ENCODE data around the gene NCR3LG1. TPM values are rescaled to one million over a fixed set of nuclear protein-coding genes. Genes with fewer than 3 reads are reported as not detected.

NCR3LG1 gene
- total RNA-seq, 1 experiment from 2014 or later: 14.2 TPM

GRCh38 chr11:17413414-17414316, 62.1 kb downstream of the NCR3LG1 start:
- no peak overlapping the region for H3K27ac Mint-ChIP-seq (ENCODE audit: low read depth, unreplicated experiment)
- intact Hi-C loops (cut with micrococcal nuclease): no loop called here
- POLR2A ChIA-PET: no interaction called here

GRCh38 chr11:17414317-17414737, 62.7 kb downstream of the NCR3LG1 start:
- Mint-ChIP-seq H3K9me3 (ENCODE audit: unreplicated experiment) (no peaks in the 10 kb centered on the region), H3K4me1 (ENCODE audit: insufficient read depth, unreplicated experiment) (no peaks in the 10 kb centered on the region), H3K36me3 (ENCODE audit: insufficient read depth, unreplicated experiment) (no peaks in the 10 kb centered on the region), H3K27me3 (ENCODE audit: insufficient read depth, unreplicated experiment) (peaks cover 59% of the 10 kb centered on the region), H3K4me3 (ENCODE audit: unreplicated experiment) (no peak overlapping the region), H3K27ac (ENCODE audit: low read depth, unreplicated experiment) (no peak overlapping the region)
- DNase-seq (ENCODE audit: unreplicated experiment): no peak
- CTCF ChIA-PET: interaction anchor here (0.5 to 1.4 kb wide), 2 partner anchors 30 to 418 kb away, joined by 3 to 6 read pairs; no protein-coding TSS in a partner anchor
- no TSS peak for BruUV-seq (replicated peaks)
- intact Hi-C loops (cut with micrococcal nuclease): no loop called here
- POLR2A ChIA-PET: no interaction called here
- TF ChIP-seq, protein P1, sequence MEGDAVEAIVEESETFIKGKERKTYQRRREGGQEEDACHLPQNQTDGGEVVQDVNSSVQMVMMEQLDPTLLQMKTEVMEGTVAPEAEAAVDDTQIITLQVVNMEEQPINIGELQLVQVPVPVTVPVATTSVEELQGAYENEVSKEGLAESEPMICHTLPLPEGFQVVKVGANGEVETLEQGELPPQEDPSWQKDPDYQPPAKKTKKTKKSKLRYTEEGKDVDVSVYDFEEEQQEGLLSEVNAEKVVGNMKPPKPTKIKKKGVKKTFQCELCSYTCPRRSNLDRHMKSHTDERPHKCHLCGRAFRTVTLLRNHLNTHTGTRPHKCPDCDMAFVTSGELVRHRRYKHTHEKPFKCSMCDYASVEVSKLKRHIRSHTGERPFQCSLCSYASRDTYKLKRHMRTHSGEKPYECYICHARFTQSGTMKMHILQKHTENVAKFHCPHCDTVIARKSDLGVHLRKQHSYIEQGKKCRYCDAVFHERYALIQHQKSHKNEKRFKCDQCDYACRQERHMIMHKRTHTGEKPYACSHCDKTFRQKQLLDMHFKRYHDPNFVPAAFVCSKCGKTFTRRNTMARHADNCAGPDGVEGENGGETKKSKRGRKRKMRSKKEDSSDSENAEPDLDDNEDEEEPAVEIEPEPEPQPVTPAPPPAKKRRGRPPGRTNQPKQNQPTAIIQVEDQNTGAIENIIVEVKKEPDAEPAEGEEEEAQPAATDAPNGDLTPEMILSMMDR (IDR thresholded peaks at IDR 0.05; ENCODE audit: unreplicated experiment): no peak

More at GRCh38 chr11:17413414-17414316, 62.1 kb downstream of the NCR3LG1 start:
- H3K4me3 Mint-ChIP-seq (ENCODE audit: unreplicated experiment): no peak overlapping the region
- no TSS peak for BruUV-seq (replicated peaks)
- H3K36me3 Mint-ChIP-seq (ENCODE audit: insufficient read depth, unreplicated experiment): no peaks in the 10 kb centered on the region
- DNase-seq (ENCODE audit: unreplicated experiment): no peak
- CTCF ChIA-PET: interaction anchor here (0.9 to 1.4 kb wide), 2 partner anchors 30 to 91 kb away, joined by 3 to 6 read pairs; no protein-coding TSS in a partner anchor
- no peaks in the 10 kb centered on the region for H3K4me1 Mint-ChIP-seq (ENCODE audit: insufficient read depth, unreplicated experiment)
- H3K27me3 Mint-ChIP-seq (ENCODE audit: insufficient read depth, unreplicated experiment): peaks cover 53% of the 10 kb centered on the region
- no peaks in the 10 kb centered on the region for H3K9me3 Mint-ChIP-seq (ENCODE audit: unreplicated experiment)
- TF ChIP-seq, protein P1 (IDR thresholded peaks at IDR 0.05; ENCODE audit: unreplicated experiment): no peak

DNA sequence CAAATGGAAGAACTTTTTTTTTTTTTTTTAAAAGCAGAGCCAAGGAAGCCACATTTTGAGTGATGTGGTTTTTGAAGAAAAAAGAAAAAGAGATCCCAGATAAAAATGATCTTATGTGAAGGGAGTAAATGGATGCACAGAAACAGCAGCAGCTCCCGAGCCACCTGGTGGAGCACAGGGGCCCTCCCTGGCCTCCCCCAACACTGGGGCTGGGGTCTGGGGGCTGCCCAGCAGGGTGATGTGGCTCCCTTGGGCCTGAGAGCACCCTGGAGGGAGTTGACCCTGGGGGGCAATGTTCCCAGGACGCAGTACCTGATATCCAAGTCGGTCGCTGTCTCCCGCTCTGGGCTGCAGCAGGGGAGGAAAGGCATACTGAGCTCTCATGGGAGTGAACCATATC, 63.4 kb downstream of the NCR3LG1 start:
- intact Hi-C loops (cut with micrococcal nuclease): no loop called here
- H3K27me3 Mint-ChIP-seq (ENCODE audit: insufficient read depth, unreplicated experiment): peaks cover 66% of the 10 kb centered on the region

GRCh38 chr11:17415523-17416104, 64.0 kb downstream of the NCR3LG1 start:
- H3K9me3 Mint-ChIP-seq (ENCODE audit: unreplicated experiment): no peaks in the 10 kb centered on the region
- no TSS peak for BruUV-seq (replicated peaks)
- no peaks in the 10 kb centered on the region for H3K36me3 Mint-ChIP-seq (ENCODE audit: insufficient read depth, unreplicated experiment)
- TF ChIP-seq, protein P1 (IDR thresholded peaks at IDR 0.05; ENCODE audit: unreplicated experiment): no peak
- no peaks in the 10 kb centered on the region for H3K4me1 Mint-ChIP-seq (ENCODE audit: insufficient read depth, unreplicated experiment)
- CTCF ChIA-PET: no interaction called here
- no peak overlapping the region for H3K27ac Mint-ChIP-seq (ENCODE audit: low read depth, unreplicated experiment)
- H3K4me3 Mint-ChIP-seq (ENCODE audit: unreplicated experiment): no peak overlapping the region
- DNase-seq (ENCODE audit: unreplicated experiment): no peak
- intact Hi-C loops (cut with micrococcal nuclease): no loop called here
- POLR2A ChIA-PET: no interaction called here
- H3K27me3 Mint-ChIP-seq (ENCODE audit: insufficient read depth, unreplicated experiment): peaks cover 71% of the 10 kb centered on the region

More for the DNA sequence above, 63.4 kb downstream of the NCR3LG1 start:
- no peak for DNase-seq (ENCODE audit: unreplicated experiment)
- BruUV-seq (replicated peaks): no TSS peak
- no peak overlapping the region for H3K4me3 Mint-ChIP-seq (ENCODE audit: unreplicated experiment)
- no peaks in the 10 kb centered on the region for H3K9me3 Mint-ChIP-seq (ENCODE audit: unreplicated experiment)
- ChIA-PET POLR2A (no interaction called here), CTCF (interaction anchor here (0.5 kb wide), 1 partner anchor 418 kb away, joined by 3 read pairs; no protein-coding TSS in a partner anchor)
- H3K36me3 Mint-ChIP-seq (ENCODE audit: insufficient read depth, unreplicated experiment): no peaks in the 10 kb centered on the region
- TF ChIP-seq, protein P1 (IDR thresholded peaks at IDR 0.05; ENCODE audit: unreplicated experiment): no peak
- no peaks in the 10 kb centered on the region for H3K4me1 Mint-ChIP-seq (ENCODE audit: insufficient read depth, unreplicated experiment)
- H3K27ac Mint-ChIP-seq (ENCODE audit: low read depth, unreplicated experiment): no peak overlapping the region
